Measurements from ENCODE around the gene DLX4.

DLX4 gene

GRCh38 chr17:49990921-49991320 lies 21.9 kb downstream of the DLX4 start:
- DNase-seq: no peak

DNA sequence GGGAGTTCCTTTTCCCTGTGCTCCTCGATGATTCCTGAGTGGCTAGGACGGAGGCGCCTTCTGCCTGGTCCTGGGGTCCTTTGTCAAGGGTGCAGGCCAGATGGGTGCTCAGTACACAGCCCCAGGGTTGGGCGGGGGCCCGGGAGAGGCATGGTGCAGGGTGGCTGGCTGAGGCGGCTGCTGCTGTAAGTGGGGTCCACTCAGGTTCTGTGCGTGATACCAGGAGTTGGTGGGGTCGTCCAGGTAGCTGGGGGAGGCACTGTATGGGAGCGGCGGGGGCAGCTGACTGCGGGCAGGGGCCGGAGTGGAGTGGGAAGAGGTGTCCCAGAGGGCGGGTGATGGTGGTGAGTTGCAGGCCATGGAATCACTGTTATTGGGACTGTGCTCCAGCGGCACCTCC lies 22.4 kb downstream of the DLX4 start:
- DNase-seq: no peak

DNA sequence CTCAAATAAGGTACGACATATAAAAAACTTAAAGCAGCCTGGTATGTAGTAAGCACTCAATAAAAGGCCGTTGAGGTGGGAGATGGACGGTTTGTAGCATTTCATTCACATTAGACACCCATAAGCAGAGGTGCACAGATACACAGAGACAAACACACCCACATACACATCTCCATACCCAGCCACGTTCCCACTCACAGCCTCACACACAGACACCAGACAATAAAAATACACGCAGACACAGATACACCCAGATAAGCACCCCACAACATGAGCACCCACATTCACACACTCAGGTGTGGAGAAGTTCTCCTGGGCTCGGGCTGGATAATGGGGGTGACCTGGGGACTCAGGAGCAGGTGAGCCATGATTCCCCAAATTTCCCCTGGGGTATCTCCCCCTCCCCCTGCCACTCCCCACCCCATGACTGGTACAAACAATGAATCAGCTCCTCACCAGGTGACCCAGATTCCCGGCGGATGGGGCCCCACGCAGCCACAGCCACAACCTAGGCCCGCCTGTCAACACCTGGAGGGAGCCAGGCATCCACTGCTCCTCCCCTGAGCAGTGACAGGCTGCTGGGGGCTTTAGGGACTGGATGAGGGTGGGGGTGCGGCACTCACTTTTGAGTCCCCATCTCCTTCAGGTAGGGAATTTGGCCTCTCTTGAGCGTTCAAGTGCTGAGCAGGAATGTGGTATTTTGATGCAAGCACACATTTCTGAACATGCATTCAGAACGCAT lies 23.4 kb downstream of the DLX4 start:
- no peak for DNase-seq

DNA sequence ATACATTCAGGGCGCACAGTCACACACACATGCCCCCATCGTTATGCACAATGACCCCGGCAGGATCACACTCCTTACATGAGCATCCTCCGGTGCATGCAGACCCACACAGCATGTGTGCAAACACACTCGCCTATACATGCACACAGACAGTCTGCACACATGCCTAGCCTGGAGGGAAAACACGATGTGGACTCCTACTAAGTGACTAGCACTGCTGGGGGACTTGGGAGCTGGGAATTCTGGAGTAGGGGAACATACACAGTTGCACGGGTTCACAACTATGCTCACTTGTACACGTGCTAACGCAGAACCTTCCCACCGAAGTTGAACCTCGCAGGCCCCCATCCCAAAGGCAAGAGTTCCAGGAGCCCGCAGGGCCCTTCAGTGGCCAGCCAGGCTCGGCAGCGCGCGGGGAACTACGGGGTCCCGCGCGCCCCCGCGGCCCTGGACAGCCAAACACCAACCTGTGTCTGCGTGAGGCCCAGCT lies 24.0 kb downstream of the DLX4 start:
- DNase-seq: no peak

DNA sequence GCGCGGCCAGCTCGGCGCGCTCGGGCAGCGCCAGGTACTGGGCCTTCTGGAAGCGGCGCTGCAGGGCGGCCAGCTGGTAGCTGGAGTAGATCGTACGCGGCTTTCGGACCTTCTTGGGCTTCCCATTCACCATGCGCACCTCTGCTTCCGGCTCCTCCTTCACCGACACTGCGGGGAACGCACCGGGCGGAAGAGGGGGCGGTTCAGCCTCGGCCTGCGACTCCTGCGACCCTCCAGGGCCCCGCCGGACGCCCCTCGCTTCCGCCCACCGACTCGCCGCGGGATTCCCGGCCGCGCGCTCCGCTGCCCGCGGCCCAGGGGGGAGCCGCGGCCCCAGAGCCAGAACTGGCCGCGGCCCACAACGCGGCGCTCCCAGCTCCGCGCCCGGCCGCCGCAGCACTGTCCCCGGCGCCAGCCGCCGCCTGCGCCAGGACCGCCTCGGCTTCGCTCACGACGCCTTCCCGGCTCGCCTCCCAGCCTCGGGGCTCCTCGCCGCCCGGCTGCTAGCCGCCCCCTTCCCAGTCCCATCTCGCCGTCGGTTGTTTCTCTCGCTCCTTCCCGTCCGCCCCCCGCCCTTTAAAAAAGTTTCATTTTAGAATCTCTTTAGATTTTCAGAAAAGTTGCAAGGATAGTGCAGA lies 24.6 kb downstream of the DLX4 start:
- DNase-seq: no peak

DNA sequence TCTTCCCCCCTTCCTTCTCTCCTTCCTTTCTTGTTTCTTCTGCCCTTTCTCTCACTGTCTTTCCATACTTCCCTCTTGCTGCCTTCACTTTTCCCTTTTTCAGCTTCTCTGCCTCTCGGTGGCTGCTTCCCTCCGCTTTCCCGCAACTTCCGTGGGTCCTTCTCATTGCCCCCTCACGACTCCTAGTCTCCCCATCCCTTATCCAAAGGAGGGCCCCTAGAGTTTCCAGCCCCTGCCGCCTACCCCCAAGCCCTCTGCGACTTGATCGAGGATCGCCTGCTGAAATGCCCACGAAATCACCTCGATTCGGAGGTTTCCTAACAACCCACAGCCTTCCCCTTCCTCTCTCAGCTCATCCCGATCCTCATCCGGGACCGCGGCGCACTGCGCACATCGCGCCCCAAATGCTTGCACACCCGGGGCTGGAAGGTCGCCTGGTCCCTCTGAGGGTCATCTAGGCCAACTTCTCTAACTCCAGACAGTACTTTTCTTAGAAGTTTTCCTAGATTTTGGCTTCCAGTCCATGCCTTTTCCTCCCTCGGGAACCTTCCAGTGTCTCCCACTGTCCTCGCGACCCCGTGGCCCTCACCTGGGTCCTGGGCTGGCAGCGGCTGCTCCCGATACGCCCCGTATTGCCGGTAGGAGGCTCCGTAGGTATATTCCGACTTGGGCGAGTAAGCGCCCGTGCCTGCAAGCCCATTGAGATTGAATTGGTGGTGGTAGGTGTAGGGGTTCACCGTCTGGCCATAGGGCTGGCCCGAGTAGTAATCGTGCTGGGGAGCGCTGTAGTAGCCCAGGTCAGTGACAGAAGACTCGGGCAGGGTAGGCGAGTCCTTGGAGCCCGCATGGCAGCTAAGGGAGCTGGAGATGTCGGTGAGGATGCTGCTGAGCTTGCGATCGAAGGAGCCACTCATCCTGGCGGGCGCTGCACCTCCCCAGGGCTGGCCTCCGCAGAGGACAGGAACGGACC lies 25.4 kb downstream of the DLX4 start:
- DNase-seq: no peak

- no peak for DNase-seq
Measured at GRCh38 chr17:49995055-49995738, 26.2 kb downstream of the DLX4 start, which contains the start of gene DLX3. Gene DLX3 (minus strand): TSS chr17:49995224. CDS start chr17:49994998, 226 bp downstream.

GRCh38 chr17:49996121-49996494 lies 27.1 kb downstream of the DLX4 start:
- no peak for DNase-seq

DNA sequence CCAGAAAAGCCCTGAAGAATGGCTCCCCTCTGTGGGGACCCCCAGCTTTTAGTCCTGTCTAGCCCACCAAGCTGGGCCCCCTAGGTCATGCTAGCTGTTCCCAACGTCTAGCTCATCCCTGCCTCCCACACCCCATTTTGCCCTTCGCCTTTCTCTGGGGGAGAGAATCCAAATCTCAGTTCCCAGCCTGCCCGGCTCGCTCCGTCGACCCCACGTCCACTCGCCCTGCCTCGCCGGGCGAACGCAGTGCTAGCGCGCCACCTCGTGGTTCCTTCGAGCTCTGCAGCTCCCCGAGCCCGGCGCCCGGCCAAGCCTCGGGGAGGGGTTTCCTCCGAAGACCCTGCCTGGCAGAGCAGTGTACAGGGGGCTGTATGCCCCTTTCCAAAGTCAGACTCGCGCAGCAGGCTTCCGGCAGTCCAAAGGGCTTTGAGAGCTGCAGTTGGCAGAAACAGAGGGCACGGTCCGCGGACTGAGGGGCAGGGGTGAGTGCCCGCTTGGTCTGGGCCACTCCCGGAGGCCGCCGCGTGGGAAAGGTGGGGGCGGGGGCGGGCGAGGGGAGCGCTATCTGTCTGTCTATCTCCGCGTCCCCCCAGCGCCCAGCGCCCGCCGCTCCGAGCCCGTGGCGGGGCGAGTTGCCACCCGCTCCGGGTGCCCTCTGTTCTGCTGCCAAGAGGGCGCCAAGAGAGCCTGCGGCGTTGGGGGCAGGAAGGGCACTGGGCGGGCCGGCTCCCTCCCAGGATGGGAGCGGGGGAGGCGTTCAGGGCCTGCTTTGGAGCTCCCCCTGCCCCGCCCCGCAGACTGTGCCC lies 27.7 kb downstream of the DLX4 start:
- no peak for DNase-seq

GRCh38 chr17:49997301-49997650 lies 28.3 kb downstream of the DLX4 start:
- no peak for DNase-seq

- peak; percentile 4 for DNase-seq
Measured at GRCh38 chr17:49997773-49998703, 29.0 kb downstream of the DLX4 start.

DNA sequence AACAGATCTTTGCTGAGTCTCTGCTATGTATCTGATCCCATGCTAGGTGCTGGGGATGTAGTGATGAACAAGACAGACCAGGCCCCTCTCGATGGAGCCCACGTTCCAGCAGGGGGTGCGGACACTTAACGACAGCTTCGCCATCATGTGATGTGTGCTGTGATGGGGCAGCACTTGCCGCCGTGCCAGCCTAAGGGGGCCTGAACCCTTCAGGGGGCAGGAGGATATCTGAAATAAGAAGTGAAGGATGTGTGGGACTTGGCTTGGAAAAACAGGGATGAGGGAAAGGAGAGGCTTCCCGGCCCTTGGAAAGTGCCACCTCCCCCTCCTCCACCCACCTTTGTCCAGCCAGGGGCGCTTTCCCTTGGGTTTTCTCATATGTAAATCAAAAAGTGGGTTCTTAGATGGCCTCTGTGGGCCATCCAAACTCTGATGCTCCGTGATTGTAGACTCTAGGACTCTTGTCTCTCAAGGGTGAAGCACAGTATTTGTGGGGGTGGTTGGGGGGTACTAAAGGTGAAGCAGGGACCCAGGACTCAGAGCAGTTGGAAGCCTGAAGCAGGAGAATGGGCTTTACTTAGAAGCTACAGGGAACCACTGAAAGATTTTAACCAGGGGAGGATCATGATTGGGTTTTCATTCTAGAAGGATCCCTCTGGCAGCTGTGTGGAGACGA lies 30.0 kb downstream of the DLX4 start:
- no peak for DNase-seq

DNA sequence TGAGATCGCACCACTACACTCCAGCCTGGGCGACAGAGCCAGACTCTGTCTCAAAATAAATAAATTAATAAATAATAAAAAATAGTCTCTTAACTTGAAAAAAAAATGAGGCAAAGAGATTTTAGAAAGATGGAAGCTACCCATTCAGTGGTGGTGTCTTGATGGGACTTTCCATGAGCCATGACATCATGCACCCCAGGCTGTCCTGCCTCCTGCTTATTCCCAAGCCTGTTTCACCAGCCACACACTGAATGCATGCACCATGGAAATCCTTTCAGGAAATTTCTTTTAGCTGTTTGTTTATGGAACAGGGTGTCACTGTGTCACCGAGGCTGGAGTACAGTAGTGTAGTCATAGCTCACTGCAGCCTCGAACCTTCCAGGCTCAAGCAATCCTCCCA lies 34.9 kb downstream of the DLX4 start:
- DNase-seq: no peak

- DNase-seq: no peak
Measured at GRCh38 chr17:50009282-50009681, 40.3 kb downstream of the DLX4 start.

DNA sequence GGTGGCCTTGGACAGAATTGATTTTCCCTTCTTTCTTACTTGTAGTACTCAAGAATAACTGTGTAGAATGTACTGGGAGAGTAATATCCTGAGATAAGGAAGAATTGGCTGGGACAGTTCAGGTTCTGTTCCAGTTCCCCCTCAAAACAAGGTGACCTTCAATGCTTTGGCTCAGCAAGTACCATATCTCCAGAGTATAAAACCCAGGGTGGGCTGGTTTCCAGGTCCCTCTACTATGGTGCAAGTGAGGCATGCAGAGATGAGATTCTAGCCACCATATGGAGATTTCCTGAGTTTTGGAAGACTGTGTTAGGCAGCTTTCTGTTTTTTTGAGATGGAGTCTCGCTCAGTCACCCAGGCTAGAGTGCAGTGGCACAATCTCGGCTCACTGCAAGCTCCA lies 44.1 kb downstream of the DLX4 start:
- DNase-seq: no peak

DNA sequence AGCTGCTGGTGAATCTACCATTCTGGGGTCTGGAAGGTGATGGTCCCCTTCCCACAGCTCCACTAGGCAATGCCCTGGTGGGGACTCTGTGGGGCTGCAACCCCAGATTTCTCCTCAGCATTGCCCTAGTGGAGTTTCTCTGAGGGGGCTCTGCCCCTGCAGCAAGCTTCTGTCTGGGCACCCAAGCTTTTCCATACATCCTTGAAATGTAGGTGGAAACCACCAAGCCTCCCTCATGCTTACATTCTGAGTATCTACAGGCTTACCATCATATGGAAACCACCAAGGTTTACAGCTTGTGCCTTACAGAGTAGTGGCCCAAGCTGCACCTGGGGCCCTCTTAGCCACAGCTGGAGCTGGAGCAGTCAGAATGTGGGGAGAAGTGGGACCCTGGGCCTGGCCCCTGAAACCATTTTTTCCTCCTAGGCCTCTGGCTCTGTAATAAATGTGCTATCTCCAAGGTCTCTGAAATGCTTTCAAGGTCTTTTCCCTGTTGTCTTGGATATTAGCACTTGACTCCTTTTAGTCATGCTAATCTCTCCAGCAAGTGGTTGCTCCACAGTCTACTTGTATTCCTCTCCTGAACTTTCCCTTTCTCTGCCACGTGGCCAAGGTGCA lies 45.6 kb downstream of the DLX4 start:
- no peak for DNase-seq

- no peak for DNase-seq
Measured at GRCh38 chr17:50015146-50015545, 46.2 kb downstream of the DLX4 start.

GRCh38 chr17:50018909-50019308 lies 49.9 kb downstream of the DLX4 start:
- DNase-seq: no peak

GRCh38 chr17:50020841-50021599 lies 52.0 kb downstream of the DLX4 start:
- DNase-seq: peak; percentile 17
